Prostate gland (tissue), 2 donors: ENCODE results near the gene CHST15. TPM values are rescaled to one million over a fixed set of nuclear protein-coding genes. Genes with fewer than 3 reads are reported as not detected.

Experiments
- DNase-seq: peaks from one replicate; pipeline ENCODE4 v3.0.0-alpha.2; 2019; ENCODE audit warnings: low spot score
- H3K27ac ChIP-seq, 2 donors: fragments of 200-600 bp; sonication (generic); 2 replicates each; pipeline ENCODE4 v1.5.1; 2017 to 2019
- H3K27me3 ChIP-seq: fragments of 200-600 bp; sonication (generic); replicated peaks from 2 replicates; pipeline ENCODE4 v1.5.1; 2019; ENCODE audit not compliant: insufficient read depth
- H3K36me3 ChIP-seq, 2 donors: fragments of 200-600 bp; sonication (generic); 1 replicate in 1 of 2; 2 replicates in 1 of 2; pipeline versions ENCODE4 v1.5.1 to v1.8.1; 2017 to 2019
- H3K4me1 ChIP-seq: fragments of 200-600 bp; sonication (generic); replicated peaks from 2 replicates; pipeline ENCODE4 v1.5.1; 2019
- H3K4me3 ChIP-seq, 2 donors: fragments of 200-600 bp; sonication (generic); 2 replicates each; pipeline ENCODE4 v1.5.1; 2017 to 2019
- H3K9me3 ChIP-seq: fragments of 200-600 bp; sonication (generic); 2 replicates; pipeline ENCODE4 v1.5.1; 2017
- CTCF ChIP-seq, 4 experiments: fragments of 200-600 bp in 2 of 4; fragments of 450-650 bp in 2 of 4; sonication (generic) in 2 of 4; IDR thresholded peaks; 1 replicate in 3 of 4; 2 replicates in 1 of 4; pipeline ENCODE4 v1.5.1; 2016 to 2019; ENCODE audit warnings: antibody characterized with exemption in 4 of 4, mild to moderate bottlenecking in 2 of 4, moderate library complexity in 2 of 4
- POLR2A ChIP-seq: fragments of 450-650 bp; IDR thresholded peaks from one replicate; pipeline ENCODE4 v1.6.1; 2016; ENCODE audit warnings: antibody characterized with exemption, mild to moderate bottlenecking
- POLR2AphosphoS5 ChIP-seq: sonication (generic); formaldehyde crosslinking; IDR thresholded peaks from one replicate; pipeline ENCODE4 v1.6.1; 2017; ENCODE audit warnings: antibody characterized with exemption
- WGBS: methylation state at CpG from one replicate; pipeline ENCODE4 v1.1.5; 2018; 5-methylcytosine and 5-hydroxymethylcytosine counted together
- intact Hi-C: fragments of 100-400 bp; cut with DNase I; formaldehyde crosslinking; loops from one replicate; pipeline ENCODE4 v1.14.2; 2022
- total RNA-seq, 2 donors: library from RNA; depleted of rRNA; stranded (reverse); fragments of >200 nt; gene quantifications; one replicate each; pipeline ENCODE4 v1.1.0, GENCODE V29; 2016

The CHST15 gene
- total RNA-seq, 2 donors from 2014 or later, result 13.9 to 26.0 TPM

GRCh38 chr10:123999956-124000615 is 93.3 kb downstream of the CHST15 start:
- no peak for TF ChIP-seq POLR2A
- no peak for TF ChIP-seq CTCF (IDR thresholded peaks at IDR 0.05)
- TF ChIP-seq POLR2AphosphoS5, result no peak
- no peaks in the 10 kb centered on the region for H3K4me1 ChIP-seq
- 96% methylated on average over 14 of the region's 15 CpGs for WGBS
- no peaks in the 10 kb centered on the region for H3K27me3 ChIP-seq
- H3K27ac ChIP-seq, result no peak overlapping the region
- no peaks in the 10 kb centered on the region for H3K9me3 ChIP-seq
- intact Hi-C loops, result no loop called here
- DNase-seq, result no peak
- H3K36me3 ChIP-seq, result no peaks in the 10 kb centered on the region
- H3K4me3 ChIP-seq, result no peak overlapping the region

- H3K4me1 ChIP-seq, result no peaks in the 10 kb centered on the region
- no peaks in the 10 kb centered on the region for H3K36me3 ChIP-seq
- 93% methylated on average over 5 of the region's 5 CpGs for WGBS
- no peaks in the 10 kb centered on the region for H3K27me3 ChIP-seq
- no peak for TF ChIP-seq CTCF (IDR thresholded peaks at IDR 0.05)
- TF ChIP-seq POLR2AphosphoS5, result no peak
- TF ChIP-seq POLR2A, result no peak
- no peaks in the 10 kb centered on the region for H3K9me3 ChIP-seq
- no peak overlapping the region for H3K27ac ChIP-seq
- DNase-seq, result no peak
- no peak overlapping the region for H3K4me3 ChIP-seq
- intact Hi-C loops, result no loop called here
Measured at GRCh38 chr10:123999261-123999660, 94.1 kb downstream of the CHST15 start.

- Histone ChIP-seq H3K27me3 (peaks cover 6% of the 10 kb centered on the region), H3K4me1 (no peaks in the 10 kb centered on the region), H3K4me3 (no peak overlapping the region), H3K9me3 (no peaks in the 10 kb centered on the region), H3K36me3 (no peaks in the 10 kb centered on the region), H3K27ac (no peak overlapping the region)
- WGBS, result 93% methylated on average over 11 of the region's 11 CpGs
- intact Hi-C loops, result no loop called here
- no peak for DNase-seq
- TF ChIP-seq POLR2A, result no peak
- TF ChIP-seq CTCF (IDR thresholded peaks at IDR 0.05), result no peak
- TF ChIP-seq POLR2AphosphoS5, result no peak
Measured at GRCh38 chr10:123998197-123999141, 94.9 kb downstream of the CHST15 start.

GRCh38 chr10:123997486-123998196 is 95.8 kb downstream of the CHST15 start:
- Histone ChIP-seq H3K4me1 (no peaks in the 10 kb centered on the region), H3K4me3 (no peak overlapping the region), H3K36me3 (no peaks in the 10 kb centered on the region), H3K27me3 (peaks cover 7% of the 10 kb centered on the region), H3K27ac (no peak overlapping the region), H3K9me3 (no peaks in the 10 kb centered on the region)
- intact Hi-C loops, result no loop called here
- TF ChIP-seq POLR2A, result no peak
- TF ChIP-seq POLR2AphosphoS5, result no peak
- no peak for TF ChIP-seq CTCF (IDR thresholded peaks at IDR 0.05)
- WGBS, result 70% methylated on average over 7 of the region's 7 CpGs
- DNase-seq, result no peak
